Sigmoid colon (tissue), 7 donors: ENCODE results near the gene TBC1D13. TPM values are rescaled to one million over a fixed set of nuclear protein-coding genes. Genes with fewer than 3 reads are reported as not detected.
"Not testable (repeated sequence)": the region's sequence is repeated elsewhere in the genome, so short reads cannot be mapped to it uniquely, and the experiment has no call there.

Experiments used
- DNase-seq: peaks from one replicate; pipeline ENCODE4 v3.0.0-alpha.2; 2019
- H3K27ac ChIP-seq, 4 donors: fragments of 200-600 bp; sonication (generic); one replicate each; pipeline ENCODE4 v1.5.1; 2016 to 2019; ENCODE audit warnings: mild to moderate bottlenecking in 1 of 4
- H3K27me3 ChIP-seq, 3 donors: fragments of 200-600 bp; sonication (generic); one replicate each; pipeline ENCODE4 v1.5.1; 2019; ENCODE audit warnings: mild to moderate bottlenecking in 1 of 3
- H3K36me3 ChIP-seq, 4 donors: fragments of 200-600 bp; sonication (generic); one replicate each; pipeline ENCODE4 v1.5.1; 2016 to 2019
- H3K4me1 ChIP-seq, 4 donors: fragments of 200-600 bp; sonication (generic); one replicate each; pipeline ENCODE4 v1.5.1; 2017 to 2019
- H3K4me3 ChIP-seq, 4 donors: fragments of 200-600 bp; sonication (generic); one replicate each; pipeline ENCODE4 v1.5.1; 2017 to 2019; ENCODE audit warnings: mild to moderate bottlenecking in 2 of 4, moderate library complexity in 1 of 4
- H3K9me3 ChIP-seq, 4 donors: fragments of 200-600 bp in 3 of 4; sonication (generic) in 3 of 4; one replicate each; pipeline versions ENCODE4 v1.5.1 to v1.6.1; 2013 to 2019
- EP300 ChIP-seq, 4 donors: sonication (generic); formaldehyde crosslinking; IDR thresholded peaks; one replicate each; pipeline ENCODE4 v1.6.1; 2017; ENCODE audit warnings: antibody characterized with exemption in 4 of 4
- POLR2A ChIP-seq, 2 donors: fragments of 450-650 bp; IDR thresholded peaks; one replicate each; pipeline ENCODE4 v1.6.1; 2016; ENCODE audit warnings: antibody characterized with exemption in 2 of 2, mild to moderate bottlenecking in 2 of 2, moderate library complexity in 2 of 2
- POLR2AphosphoS5 ChIP-seq, 4 donors: sonication (generic); formaldehyde crosslinking; IDR thresholded peaks; one replicate each; pipeline ENCODE4 v1.6.1; 2017; ENCODE audit warnings: antibody characterized with exemption in 4 of 4
- WGBS, 2 donors: extraction: QIAGEN DNeasy Blood & Tissue Kit; methylation state at CpG; one replicate each; pipeline ENCODE4 v1.1.7; 2013; 5-methylcytosine and 5-hydroxymethylcytosine counted together
- intact Hi-C: fragments of 100-400 bp; cut with DNase I; formaldehyde crosslinking; loops from one replicate; pipeline ENCODE4 v1.15.1; 2023
- polyA plus RNA-seq, 3 donors: library from polyadenylated mRNA; stranded (reverse); fragments of 200-250 nt; gene quantifications; one replicate each; pipeline ENCODE4 v1.2.3, GENCODE V29; 2013
- total RNA-seq, 4 donors: library from RNA; depleted of rRNA; stranded (reverse); fragments of >200 nt; gene quantifications; one replicate each; pipeline ENCODE4 v1.1.0, GENCODE V29; 2016
- TF ChIP-seq, protein P1 (sequence below), 4 experiments: fragments of 450-650 bp in 3 of 4; fragments of 200-600 bp in 1 of 4; IDR thresholded peaks; one replicate each; pipeline ENCODE4 v1.5.1; 2016 to 2019; ENCODE audit warnings: antibody characterized with exemption in 4 of 4, mild to moderate bottlenecking in 3 of 4, moderate library complexity in 2 of 4
- donor health status: healthy with polysubstance abuse.
- donor health status: Bipolar disorder and iron deficiency.
- donor health status: healthy.

TBC1D13 gene
- total and polyA plus RNA-seq, 7 donors = 9.0 to 25.8 (median 14.3) TPM

DNA sequence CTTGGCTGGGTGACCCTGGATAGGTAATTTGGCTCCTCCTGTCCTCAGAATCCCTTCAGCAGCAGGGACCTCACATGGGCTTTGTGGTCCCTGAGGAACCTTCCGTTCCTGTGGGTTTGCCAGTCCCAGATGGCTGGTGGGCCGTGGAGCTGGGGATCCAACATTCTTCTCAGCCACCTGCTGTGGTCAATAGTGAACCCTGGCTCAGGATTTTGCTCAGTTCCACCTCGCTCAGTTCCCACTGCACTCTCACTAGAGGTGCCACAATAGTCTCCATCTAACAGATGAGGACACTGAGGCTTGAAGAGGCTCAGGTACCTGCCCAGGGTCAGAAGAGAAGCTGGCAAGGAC, 59.6 kb downstream of the TBC1D13 start:
- H3K36me3 ChIP-seq = no peaks in the 10 kb centered on the region
- H3K4me3 ChIP-seq = no peak overlapping the region
- no peaks in the 10 kb centered on the region for H3K27me3 ChIP-seq
- TF ChIP-seq, protein P1, sequence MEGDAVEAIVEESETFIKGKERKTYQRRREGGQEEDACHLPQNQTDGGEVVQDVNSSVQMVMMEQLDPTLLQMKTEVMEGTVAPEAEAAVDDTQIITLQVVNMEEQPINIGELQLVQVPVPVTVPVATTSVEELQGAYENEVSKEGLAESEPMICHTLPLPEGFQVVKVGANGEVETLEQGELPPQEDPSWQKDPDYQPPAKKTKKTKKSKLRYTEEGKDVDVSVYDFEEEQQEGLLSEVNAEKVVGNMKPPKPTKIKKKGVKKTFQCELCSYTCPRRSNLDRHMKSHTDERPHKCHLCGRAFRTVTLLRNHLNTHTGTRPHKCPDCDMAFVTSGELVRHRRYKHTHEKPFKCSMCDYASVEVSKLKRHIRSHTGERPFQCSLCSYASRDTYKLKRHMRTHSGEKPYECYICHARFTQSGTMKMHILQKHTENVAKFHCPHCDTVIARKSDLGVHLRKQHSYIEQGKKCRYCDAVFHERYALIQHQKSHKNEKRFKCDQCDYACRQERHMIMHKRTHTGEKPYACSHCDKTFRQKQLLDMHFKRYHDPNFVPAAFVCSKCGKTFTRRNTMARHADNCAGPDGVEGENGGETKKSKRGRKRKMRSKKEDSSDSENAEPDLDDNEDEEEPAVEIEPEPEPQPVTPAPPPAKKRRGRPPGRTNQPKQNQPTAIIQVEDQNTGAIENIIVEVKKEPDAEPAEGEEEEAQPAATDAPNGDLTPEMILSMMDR (IDR thresholded peaks at IDR 0.05) = no peak
- no peak for TF ChIP-seq EP300 (IDR thresholded peaks at IDR 0.05)
- no peak for TF ChIP-seq POLR2AphosphoS5 (IDR thresholded peaks at IDR 0.05)
- TF ChIP-seq POLR2A (IDR thresholded peaks at IDR 0.05) = no peak
- H3K9me3 ChIP-seq = peaks cover 0 to 6% (median 1%) of the 10 kb centered on the region in 4 donors
- WGBS, 2 donors = 94 to 96% methylated on average over 3 of the region's 3 CpGs
- intact Hi-C loops = no loop called here
- DNase-seq = no peak
- H3K4me1 ChIP-seq = no peaks in the 10 kb centered on the region
- H3K27ac ChIP-seq = no peak overlapping the region

DNA sequence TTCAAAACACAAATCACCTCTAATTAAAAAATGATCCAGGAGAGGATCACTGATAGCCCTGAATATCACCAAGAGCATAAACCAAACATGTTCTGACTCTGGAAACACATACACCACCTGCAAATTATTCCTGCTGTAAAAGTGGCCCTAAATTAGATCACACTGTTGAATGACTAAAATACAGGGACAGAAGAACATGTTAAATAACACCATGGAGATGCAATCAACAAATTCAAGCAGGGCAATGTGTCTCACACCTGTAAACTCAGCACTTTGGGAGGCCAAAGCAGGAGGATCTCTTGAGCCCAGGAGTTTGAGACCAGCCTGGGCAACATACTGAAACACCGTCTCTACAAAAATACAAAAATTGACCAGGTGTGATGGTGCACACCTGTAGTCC, 60.8 kb downstream of the TBC1D13 start:
- Histone ChIP-seq H3K27ac (no peak overlapping the region), H3K36me3 (no peaks in the 10 kb centered on the region), H3K4me3 (no peak overlapping the region), H3K27me3 (no peaks in the 10 kb centered on the region), H3K4me1 (no peaks in the 10 kb centered on the region), H3K9me3 (peaks cover 0 to 6% (median 1%) of the 10 kb centered on the region in 4 donors)
- DNase-seq = no peak
- 97 to 100% methylated on average over 1 of the region's 1 CpG for WGBS, 2 donors
- intact Hi-C loops = no loop called here
- no peak for TF ChIP-seq POLR2A (IDR thresholded peaks at IDR 0.05)
- TF ChIP-seq EP300 (IDR thresholded peaks at IDR 0.05) = no peak
- no peak for TF ChIP-seq POLR2AphosphoS5 (IDR thresholded peaks at IDR 0.05)
- TF ChIP-seq, protein P1 (IDR thresholded peaks at IDR 0.05) = no peak

DNA sequence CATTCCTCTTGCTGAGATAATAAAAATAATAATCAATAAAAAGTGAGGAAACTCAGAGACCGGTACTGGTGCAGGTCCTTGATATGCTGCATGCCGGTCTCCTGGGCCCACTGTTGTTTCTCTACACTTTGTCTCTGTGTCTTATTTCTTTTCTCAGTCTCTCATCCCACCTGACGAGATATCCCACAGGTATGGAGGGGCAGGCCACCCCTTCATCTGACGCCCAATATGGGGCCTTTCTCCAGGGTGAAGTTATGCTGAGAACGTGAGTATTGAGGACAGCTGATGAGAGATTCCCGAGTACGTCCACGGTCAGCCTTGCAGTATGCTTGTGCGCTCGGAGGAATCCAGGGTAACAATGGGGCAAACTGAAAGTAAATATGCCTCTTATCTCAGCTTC, 64.0 kb downstream of the TBC1D13 start:
- intact Hi-C loops, H3K4me3 ChIP-seq, H3K27me3 ChIP-seq, H3K36me3 ChIP-seq, H3K4me1 ChIP-seq, H3K9me3 ChIP-seq, H3K27ac ChIP-seq, DNase-seq: not testable (repeated sequence)
- 91 to 93% methylated on average over 10 of the region's 10 CpGs for WGBS, 2 donors

DNA sequence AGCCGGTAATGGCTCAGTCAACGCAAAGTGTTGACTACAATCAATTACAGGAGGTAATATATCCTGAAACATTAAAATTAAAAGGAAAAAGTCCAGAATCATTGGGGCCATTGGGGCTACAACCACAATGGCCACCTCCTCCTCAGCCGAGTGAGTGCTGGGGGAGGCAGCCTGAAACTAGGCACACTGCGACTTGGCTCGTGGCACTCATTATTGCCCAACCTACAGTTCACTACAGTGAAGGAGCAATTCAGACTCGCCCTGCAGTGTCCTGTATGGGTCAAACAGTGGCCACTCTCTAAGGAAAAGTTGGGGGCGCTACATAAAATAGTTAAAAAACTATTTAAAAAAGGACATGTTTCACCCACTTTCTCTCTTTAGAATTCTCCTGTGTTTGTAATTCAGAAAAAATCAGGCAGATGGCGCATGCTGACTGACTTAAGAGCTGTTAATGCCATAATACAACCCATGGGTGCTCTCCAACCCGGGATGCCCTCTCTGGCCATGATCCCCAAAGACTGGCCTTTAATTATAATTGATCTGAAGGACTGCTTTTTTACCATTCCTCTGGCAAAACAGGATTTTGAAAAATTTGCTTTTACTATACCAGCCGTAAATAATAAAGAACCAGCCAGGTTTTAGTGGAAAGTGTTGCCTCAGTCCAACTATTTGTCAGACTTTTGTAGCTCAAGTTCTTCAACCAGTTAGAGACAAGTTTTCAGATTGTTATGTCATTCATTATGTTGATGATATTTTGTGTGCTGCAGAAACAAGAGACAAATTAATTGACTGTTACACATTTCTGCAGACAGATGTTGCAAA, 64.9 kb downstream of the TBC1D13 start:
- DNase-seq, H3K27me3 ChIP-seq, H3K36me3 ChIP-seq, H3K4me3 ChIP-seq, H3K4me1 ChIP-seq, H3K9me3 ChIP-seq, H3K27ac ChIP-seq, intact Hi-C loops: not testable (repeated sequence)
- WGBS, 2 donors = 68 to 86% methylated on average over 10 of the region's 10 CpGs
- TF ChIP-seq, protein P1 (IDR thresholded peaks at IDR 0.05) = peak in 3 of 4 experiments; percentile 15 to 43 (median 38)

DNA sequence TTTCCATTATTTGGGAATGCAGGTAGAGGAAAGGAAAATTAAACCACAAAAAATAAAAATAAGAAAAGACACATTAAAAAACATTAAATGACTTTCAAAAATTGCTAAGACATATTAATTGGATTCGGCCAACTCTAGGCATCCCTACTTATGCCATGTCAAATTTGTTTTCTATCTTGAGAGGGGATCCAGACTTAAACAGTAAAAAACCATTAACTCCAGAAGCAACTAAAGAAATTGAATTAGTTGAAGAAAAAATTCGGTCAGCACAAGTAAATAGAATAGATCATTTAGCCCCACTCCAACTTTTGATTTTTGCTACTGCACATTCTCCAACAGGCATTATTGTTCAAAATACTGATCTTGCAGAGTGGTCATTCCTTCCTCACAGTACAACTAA, 65.6 kb downstream of the TBC1D13 start:
- intact Hi-C loops, H3K27me3 ChIP-seq, H3K4me3 ChIP-seq, H3K27ac ChIP-seq, H3K9me3 ChIP-seq, H3K4me1 ChIP-seq, DNase-seq, H3K36me3 ChIP-seq: not testable (repeated sequence)
- 84 to 93% methylated on average over 2 of the region's 2 CpGs for WGBS, 2 donors

DNA sequence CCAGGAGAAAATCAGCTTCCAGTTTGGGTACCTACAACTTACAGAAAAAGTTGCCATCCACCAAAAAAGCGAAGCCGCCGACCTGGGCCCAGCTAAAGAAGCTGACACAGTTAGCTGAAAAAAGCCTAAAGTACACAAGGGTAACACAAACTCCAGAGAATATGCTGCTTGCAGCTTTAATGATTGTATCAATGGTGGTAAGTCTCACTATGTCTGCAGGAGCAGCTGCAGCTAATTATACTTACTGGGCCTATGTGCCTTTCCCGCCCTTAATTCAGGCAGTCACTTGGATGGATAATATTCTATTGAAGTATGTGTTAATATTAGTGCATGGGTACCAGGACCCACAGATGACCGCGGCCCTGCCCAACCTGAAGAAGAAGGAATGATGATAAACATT, 67.4 kb downstream of the TBC1D13 start:
- 94 to 96% methylated on average over 6 of the region's 6 CpGs for WGBS, 2 donors
- H3K4me3 ChIP-seq, H3K9me3 ChIP-seq: not testable (repeated sequence)

DNA sequence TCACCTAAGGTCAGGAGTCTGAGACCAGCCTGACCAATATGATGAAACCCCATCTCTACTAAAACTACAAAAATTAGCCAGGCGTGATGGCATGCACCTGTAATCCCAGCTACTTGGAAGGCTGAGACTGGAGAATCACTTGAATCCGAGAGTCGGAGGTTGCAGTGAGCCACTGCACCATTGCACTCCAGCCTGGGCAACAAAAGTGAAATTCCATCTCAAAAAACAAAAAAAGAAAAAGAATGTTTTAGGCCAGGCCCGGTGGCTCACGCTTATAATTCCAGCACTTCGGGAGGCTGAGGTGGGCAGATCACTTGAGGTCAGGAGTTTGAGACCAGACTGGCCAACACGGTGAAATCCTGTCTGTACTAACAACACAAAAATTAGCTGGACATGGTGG, 71.4 kb downstream of the TBC1D13 start:
- intact Hi-C loops, H3K4me3 ChIP-seq, H3K27ac ChIP-seq, H3K9me3 ChIP-seq, H3K4me1 ChIP-seq, H3K36me3 ChIP-seq, H3K27me3 ChIP-seq, DNase-seq: not testable (repeated sequence)
- WGBS, 2 donors = 97% methylated on average over 7 of the region's 7 CpGs

More for the DNA sequence above, 67.4 kb downstream of the TBC1D13 start:
- H3K27me3 ChIP-seq, H3K4me1 ChIP-seq, H3K36me3 ChIP-seq, H3K27ac ChIP-seq, DNase-seq, intact Hi-C loops: not testable (repeated sequence)
